NB4 (cell line): ENCODE data around the gene GMPR.

Source experiments
- MYC ChIP-seq: IDR thresholded peaks from 2 replicates; pipeline ENCODE4 v1.6.1; 2011; ENCODE audit warnings: low read depth, low read length
- POLR2A ChIP-seq: IDR thresholded peaks from 2 replicates; pipeline ENCODE4 v1.6.1; 2011; ENCODE audit warnings: mild to moderate bottlenecking; ENCODE audit not compliant: insufficient read length; ENCODE audit errors: extremely low read depth
- TF ChIP-seq, protein P1 (sequence below): IDR thresholded peaks from one replicate; pipeline ENCODE4 v1.5.1; 2012; ENCODE audit warnings: low read depth, low read length
- TF ChIP-seq, protein P2 (sequence below): IDR thresholded peaks from 2 replicates; pipeline ENCODE4 v1.6.1; 2011; ENCODE audit warnings: low read depth, low read length

DNA sequence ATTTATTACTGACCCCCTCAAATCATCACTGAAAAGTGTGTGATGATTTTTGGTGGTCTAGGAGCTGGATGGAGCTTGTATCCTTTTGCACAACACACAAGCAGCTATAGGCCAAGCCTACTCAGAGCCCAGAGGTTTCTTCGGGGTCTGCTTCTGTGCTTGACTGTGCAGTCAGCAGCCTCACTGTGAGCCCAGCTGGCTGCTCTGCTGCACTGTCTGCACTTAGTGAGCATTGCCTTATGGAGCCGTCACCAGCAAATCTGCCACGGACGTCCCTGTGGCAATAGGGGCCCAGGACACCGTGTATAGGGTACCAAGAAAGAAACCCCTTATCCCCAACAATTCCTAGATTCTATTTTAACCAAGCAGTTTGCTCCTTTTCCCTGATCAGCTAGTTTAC lies 38.6 kb upstream of the GMPR start:
- TF ChIP-seq, protein P1, sequence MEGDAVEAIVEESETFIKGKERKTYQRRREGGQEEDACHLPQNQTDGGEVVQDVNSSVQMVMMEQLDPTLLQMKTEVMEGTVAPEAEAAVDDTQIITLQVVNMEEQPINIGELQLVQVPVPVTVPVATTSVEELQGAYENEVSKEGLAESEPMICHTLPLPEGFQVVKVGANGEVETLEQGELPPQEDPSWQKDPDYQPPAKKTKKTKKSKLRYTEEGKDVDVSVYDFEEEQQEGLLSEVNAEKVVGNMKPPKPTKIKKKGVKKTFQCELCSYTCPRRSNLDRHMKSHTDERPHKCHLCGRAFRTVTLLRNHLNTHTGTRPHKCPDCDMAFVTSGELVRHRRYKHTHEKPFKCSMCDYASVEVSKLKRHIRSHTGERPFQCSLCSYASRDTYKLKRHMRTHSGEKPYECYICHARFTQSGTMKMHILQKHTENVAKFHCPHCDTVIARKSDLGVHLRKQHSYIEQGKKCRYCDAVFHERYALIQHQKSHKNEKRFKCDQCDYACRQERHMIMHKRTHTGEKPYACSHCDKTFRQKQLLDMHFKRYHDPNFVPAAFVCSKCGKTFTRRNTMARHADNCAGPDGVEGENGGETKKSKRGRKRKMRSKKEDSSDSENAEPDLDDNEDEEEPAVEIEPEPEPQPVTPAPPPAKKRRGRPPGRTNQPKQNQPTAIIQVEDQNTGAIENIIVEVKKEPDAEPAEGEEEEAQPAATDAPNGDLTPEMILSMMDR = no peak
- TF ChIP-seq, protein P2, sequence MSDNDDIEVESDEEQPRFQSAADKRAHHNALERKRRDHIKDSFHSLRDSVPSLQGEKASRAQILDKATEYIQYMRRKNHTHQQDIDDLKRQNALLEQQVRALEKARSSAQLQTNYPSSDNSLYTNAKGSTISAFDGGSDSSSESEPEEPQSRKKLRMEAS = no peak
- no peak for TF ChIP-seq POLR2A
- no peak for TF ChIP-seq MYC
